Activated T-cell treated with anti-CD3 and anti-CD28 coated beads, Interleukin-2, amount 50 U/mL, for 48 hours (primary cell): ENCODE measurements around the gene MAFG.
"Not testable (repeated sequence)": the region's sequence is repeated elsewhere in the genome, so short reads cannot be mapped to it uniquely, and the experiment has no call there.

Experiments
- DNase-seq, 2 experiments: peaks; one replicate each; pipeline ENCODE4 v3.0.0-alpha.2; 2020

Gene MAFG

DNA sequence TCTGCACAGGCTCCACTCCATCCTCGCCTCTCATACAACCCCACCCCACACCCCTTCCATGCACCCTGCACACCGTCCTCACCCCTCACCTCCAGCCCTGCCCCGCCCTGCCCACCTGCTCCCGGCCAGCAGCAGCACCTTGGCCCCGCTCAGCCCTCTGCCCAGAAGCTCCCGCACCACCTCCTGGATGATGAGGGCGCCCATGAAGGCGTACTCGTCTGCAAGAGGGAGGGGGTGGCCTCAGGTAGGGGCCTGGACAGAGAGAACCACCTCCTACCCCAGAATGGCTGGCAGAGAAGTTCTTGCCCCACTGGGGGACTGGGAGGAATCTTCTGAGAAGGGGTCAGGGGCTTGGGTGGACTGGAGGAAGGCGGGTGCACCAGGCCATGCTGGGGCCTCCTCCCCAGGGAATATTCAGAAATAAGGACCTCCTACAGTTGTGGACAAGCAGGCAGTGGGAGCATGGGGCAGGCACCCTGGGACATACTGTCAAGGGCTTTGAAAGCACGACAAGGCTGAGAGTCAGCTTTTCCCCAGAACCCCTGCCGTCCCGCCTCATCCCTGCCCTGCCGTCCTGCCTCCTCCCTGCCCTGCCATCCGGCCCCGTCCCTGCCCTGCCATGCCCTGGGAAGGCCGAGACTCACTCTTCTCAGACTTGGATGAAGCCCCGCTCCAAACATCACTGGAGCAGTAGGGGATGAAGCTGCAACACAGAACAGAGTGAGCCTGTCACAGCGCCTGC lies 30.3 kb upstream of the MAFG start:
- no peak for DNase-seq

DNA sequence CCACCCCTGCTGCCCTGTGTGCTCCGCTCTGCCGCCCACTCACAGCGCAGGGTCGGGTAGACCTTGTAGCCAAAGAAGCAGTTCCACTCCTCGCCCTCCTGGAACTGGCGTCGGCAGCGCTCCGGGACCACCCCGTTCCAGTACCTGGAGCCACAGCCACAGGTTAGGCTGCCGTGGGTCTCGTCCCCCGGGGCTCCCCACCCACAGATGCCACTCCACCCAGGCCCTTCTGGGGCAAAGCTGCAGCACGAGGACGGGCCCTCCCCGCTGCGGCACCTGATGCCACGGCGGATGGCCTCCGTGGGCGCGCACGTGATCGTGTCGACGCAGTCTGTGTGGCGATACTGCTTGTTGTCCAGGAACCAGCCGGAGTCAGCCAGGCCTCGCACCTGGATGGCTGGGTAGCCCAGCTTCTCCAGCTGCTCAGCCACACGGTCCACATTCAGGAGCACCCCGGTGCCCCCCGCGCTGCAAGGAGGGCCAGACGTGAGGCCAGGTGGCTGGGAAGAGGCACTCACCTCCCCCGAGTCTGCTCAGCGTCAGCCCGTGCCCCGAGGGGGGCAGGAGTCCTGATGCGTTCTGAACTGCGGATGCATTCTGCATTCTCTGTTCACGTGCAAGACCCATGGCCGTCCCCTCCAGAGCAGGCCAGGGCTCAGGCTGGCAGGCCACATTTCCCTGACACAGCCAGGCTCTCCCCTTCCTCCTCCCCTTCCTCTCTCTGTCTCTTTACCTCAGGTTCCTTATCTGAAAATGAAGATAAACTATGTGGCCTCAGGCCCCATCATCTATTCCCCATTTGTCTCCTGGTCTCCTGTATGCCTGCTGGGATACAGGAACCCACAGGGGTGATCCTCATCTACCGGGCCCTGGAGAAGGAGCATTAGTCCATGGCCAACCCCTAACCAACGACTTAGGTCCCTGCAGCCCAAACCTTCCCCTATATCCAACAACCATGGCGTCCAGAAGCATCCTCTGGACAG lies 29.4 kb upstream of the MAFG start:
- DNase-seq: no peak

DNA sequence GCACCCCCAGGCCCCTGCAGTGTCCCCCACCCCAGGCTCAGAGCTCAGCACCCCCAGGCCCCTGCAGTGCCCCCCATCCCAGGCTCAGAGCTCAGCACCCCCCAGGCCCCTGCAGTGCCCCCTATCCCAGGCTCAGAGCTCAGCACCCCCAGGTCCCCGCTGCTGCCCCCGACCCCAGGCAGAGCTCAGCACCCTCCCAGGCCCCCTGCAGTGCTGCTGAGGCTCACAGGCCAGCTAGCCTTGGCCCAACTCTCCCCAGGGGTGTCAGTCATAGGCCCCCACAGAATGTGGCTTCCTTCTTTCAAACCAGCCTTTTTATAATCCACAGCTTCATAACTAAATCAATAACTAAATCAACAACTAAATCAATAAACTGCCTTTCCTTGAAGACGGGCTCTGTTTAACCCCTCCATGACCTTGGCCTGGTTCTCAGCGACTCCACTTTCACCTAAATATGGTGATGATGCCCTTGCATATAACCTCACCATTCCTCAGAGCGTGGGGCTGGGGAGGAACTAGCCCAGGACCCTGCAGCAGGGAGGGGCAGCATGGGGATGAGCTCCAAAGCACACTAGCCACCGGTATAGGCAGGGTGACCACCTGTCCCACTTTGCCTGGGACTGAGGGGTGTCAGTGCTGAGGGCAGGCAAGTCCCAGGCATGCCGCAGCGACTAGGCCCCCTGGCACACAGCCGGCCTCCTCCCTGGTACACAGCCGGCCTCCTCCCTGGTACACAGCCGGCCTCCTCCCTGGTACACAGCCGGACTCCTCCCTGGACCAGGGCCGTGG lies 28.4 kb upstream of the MAFG start:
- DNase-seq: no peak

DNA sequence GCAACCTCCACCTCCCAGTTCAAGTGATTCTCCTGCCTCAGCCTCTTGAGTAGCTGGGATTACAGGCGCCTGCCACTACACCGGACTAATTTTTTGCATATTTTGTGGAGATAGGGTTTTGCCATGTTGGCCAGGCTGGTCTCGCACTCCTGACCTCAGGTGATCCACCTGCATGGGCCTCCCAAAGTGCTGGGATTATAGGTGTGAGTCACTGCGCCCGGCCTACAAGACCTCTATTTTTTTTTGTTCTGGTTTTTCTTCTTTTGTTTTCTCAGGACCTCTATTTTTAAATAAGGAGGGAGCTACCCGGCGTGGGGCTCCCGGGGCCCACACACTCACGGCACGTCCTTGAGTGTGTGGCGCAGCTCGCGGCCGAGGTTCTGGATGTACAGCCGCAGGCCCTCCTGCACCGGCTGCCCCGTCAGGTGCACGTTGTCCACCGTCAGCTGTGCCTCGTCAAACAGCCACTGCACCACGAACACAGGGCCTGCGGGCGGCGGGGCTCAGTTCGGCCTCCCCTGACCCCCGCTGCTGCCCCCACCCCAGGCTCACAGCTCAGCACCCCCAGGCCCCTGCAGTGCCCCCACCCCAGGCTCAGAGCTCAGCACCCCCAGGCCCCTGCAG lies 27.6 kb upstream of the MAFG start:
- no peak for DNase-seq

DNA sequence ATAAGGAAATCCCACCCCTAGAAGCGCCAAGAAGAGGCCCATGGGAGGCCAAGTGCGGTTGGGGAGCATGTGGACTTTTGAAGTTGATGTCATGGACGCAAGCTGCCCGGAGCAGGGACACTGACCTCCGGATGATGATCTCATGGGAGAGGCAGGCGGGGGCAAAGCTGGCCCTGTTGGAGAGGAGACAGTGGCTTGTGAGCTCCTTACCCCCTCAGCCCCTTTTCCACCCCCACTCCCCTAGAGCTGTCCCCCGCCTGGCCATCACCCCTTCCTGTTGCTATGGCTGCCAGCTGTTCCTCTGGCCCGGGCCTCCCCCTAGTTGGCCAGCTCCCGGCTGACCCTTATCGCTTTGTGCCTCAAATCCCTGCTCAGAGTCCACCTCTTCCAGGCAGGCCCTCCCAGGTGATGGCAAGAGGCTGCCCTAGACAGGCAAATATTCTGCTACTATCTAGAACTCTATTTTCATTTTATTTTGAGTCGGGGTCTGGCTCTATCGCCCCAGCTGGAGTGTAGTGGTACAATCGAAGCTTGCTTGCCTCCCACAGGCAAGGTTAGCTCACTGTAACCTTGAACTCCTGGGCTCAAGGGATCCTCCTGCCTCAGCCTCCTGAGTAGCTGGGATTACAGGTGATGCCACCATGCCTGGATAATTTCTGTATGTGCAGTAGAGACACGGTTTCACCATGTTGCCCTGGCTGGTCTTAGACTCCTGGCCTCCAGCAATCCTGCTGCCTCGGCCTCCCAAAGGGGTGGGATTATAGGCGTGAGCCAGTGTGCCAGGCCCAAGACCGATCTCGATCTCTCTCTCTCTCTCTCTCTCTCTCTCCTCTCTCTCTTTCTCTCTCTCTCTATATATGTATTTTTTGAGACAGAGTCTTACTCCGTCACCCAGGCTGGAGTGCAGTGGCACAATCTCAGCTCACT lies 26.9 kb upstream of the MAFG start:
- no peak for DNase-seq

DNA sequence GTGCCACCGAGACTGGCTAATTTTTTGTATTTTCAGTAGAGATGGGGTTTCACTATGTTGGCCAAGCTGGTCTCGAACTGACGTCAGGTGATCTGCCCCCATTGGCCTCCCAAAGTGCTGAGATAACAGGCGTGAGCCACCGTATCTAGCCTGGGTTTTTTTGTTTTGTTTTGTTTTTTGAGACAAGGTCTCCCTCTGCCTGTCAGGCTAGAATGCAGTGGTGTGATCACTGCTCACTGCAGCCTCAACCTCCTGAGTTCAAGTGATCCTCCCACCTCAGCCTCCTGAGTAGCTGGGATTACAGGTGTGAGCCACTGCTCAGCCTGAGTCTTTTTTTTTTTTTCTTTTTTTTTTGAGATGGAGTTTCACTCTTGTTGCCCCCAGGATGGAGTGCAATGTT lies 25.9 kb upstream of the MAFG start:
- DNase-seq: not testable (repeated sequence)

DNA sequence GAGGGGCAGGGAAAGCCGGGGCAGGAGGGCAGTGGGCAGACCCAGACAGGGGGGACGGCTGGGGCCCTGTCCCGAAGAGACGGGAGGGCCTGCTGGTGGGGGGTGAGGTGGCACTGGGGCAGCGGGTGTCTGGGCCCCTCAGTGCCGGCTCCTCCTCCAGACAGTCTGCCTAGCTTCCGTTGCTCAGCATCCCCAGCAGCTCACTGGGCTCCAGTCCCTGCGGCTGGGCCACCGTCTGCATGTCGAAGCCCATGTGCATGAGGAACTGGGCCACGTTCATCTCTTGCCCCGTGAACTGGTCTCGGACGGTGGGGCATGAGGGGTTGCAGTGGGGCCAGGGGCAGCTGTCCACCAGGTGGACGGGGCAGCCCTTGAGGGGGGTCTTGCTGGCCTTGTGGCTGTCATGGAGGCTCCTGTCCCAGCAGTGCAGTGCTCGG lies 25.3 kb upstream of the MAFG start:
- DNase-seq: no peak

DNA sequence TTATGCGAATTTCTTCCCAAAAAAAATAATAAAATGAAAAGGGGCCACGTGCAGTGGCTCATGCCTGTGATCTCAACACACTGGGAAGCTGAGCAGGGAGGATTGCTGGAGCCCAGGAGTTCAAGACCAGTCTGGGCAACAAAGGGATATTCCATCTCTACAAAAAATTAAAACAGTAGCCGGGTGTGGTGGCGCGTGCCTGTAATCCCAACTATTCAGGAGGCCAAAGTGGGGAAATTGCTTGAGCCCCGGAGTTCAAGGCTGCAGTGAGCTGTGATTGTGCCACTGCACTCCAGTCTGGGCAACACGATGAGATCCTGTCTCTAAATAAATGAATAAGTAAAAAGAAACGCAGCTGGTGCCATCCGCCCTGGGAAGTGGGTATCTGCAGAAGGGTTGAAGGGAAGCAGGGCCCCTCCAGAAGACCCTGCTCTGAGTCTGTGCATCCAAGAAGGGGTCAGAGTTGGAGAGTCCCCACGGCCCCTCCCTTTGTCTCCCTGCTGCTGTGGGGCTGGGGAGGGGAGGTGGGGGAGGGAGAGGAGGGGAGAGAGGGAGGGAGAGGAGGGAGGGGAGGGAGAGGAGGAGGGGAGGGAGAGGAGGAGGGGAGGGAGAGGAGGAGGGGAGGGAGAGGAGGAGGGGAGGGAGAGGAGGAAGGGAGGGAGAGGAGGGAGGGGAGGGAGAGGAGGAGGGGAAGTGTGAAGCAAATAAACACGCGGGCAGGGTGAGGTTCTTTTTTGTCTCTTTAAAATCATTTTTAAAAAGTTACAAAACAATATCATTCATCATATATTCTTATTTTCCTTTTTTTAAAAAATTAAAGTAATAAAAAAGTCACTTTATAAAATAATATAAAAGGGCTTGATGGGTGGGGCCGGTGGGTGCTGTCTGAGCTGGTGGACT lies 24.5 kb upstream of the MAFG start:
- no peak for DNase-seq

DNA sequence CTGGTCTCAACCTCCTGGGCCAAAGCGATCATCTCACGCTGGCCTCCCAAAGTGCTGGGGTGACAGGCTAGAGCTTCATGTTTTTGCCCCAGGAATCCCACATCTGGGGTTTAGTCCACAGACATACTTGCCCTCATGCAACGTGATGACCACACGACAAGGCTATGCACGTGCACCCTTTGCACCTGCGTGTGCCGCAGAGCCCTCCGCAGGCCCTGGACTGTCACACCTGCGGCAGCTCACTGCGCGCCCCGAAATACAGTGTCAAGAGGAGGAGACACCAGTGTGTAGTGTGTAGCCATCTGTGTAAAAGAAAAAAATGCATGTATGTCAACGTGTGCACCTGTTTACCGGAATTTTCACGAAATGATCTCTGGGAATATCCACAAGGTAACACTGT lies 23.0 kb upstream of the MAFG start:
- no peak for DNase-seq

DNA sequence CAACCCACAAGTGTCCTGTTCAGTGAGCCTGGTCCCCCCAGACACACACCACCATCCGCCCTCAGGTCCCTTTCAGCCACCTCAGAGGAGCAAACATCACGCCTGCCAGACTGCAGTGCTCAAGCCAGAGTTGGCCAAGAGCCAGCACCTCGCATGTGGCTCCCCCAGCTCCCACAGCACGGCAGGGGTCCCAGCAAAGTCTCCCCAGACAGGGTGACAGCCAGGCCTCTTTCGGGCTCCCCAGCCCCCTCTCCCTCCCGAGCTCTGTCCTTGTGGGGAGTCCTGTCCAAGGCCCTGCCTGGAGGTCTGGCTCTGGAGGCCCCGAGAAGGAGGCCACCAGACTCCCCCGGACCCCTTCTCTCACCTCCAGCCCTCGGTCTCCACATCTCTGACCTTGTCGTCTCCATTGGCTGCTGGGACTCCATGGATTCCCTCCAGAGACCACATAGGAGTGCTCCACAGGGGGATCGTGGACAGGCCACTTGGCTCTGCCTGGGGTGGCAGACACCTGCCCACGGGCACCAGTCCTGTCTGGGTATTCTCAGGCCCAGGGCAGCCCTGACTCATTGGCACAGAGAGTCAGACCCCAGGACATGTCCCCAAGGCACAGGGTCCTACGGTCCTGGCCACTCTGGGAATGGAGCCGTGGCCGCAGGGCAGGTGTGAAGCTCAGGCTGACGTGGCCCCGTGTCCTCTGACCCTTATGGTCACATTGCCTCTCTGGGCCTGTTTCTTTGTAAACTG lies 21.3 kb upstream of the MAFG start:
- no peak for DNase-seq

DNA sequence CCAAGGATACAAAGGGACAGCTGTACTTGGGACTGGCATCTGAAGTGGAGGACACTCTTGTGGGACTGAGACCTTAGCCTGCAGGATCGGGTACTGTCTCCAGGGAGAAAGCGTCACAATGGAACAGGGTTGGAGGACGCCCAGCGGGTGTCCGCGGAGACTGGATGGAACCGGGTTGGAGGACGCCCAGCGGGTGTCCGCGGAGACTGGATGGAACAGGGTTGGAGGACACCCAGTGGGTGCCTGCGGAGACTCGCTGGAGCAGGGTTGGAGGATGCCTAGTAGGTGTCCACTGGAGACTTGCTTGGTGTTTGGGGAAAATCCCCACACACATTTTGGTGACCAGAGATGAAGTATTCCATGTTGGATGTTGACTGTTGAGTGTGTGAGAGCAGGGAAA lies 19.7 kb upstream of the MAFG start, which contains the start of gene MYADML2:
Gene MYADML2, minus strand, starts transcription at position 45 of the 400 bp plus-strand sequence. CDS start 5,492 bp downstream, outside the sequence.
- no peak for DNase-seq

DNA sequence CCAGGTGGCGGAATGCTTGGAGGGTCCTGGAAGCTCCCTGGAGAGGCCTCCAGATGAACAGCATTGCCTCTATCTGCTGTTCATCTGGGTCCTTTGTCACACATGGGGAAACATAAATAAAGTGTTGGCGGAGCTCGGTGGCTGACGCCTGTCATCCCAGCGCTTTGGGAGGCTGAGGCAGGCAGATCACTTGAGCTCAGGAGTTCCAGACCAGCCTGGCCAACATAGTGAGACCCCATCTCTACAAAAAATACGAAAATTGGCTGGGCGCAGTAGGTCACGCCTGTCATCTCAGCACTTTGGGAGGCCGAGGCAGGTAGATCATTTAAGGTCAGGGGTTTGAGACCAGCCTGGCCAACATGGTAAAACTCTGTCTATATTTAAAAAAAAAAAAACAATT lies 17.3 kb upstream of the MAFG start:
- DNase-seq: no peak

DNA sequence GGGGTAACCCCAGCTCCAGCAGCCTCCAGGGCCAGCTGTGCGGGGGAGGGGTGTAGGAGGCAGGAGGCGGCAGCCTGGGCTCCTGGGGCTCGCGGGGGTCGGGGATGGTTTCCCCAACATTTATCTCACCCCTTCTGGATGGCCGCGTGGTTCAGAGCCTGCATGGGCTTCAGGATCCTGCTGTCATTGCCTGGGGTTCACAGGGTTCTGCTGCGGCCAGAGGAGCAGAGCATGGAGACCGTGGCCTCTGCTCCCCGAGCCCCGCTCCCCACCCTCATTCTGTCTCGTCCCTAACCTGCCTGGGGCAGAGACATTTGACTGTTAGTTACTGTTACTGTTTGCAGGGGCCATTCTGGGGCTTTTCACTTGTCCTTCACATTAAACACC lies 14.6 kb upstream of the MAFG start:
- DNase-seq: no peak

DNA sequence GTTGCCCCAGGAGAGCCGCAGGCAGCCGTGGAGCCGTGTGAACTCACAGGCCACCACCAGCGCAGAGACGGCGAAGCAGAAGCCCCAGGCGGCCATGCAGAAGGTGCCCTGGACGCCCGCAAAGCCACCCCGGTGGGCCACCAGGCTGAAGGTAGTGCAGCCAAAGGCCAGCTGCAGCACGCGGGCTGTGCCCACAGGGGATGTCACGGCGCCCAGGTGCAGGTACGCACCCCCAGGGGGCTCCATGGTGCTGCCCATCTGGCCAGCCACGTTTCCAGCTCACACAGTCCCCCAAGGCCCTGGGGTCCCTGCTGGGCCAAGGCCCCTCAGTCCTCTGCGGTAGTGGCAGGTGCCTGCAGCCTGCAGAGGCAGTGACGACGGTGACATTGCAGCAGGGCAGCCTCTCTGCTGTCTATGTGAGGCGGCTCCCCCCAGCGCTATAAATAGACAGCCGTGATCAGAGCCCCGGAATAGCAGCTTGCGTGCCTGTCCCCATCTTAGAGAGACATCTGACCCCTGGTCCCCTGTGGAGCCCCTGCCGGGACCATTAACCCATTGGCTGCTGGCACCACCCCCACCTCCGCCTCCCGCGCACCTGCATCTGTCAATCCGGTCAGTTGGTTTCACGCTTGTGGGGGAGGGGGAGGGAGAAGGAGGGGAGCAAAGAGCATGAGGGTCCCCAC lies 14.1 kb upstream of the MAFG start:
- DNase-seq: no peak

DNA sequence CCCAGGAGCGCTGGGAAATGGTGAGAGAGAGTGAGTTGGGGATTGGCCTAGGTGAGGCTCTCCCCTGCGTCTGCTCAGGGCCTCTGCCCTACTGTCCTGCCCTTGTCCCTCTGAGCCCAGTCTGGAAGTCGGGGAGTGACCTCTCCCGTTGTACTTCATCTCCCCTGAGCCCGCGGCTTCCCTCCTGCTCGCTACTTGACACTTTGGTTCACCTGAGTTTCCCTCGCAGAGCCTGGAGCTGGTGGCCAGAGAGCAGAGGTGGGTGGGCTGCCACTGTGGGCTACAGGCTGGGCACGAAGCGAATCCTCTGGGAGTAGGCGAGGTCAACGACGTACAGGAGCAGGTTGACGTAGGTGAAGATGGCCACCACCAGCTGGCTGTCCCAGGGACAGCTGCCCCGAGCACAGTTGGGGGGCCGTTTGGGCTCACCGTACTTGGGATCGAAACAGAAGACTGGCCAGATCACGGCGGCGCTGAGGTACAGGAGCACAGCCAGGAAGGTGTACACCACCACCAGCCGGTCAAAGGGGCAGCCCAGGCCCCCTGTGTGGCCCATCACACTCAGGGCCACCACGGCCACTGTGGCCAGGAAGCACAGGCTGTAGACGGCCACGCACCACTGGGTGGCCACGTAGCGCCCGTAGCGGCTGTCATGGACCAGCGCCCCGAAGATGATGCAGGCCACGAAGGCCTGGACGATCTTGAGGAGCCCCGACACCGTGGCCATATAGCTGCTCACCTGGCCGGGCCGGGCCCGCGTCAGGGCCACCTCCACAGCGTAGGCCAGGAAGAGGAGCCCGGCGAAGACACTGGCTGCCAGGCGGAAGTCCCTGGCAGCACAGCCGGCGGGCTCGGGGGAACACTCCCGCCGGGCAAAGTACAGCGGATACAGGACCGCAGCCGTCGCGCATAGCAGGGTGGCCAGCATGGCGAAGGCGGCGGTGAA lies 13.3 kb upstream of the MAFG start:
- DNase-seq: no peak

DNA sequence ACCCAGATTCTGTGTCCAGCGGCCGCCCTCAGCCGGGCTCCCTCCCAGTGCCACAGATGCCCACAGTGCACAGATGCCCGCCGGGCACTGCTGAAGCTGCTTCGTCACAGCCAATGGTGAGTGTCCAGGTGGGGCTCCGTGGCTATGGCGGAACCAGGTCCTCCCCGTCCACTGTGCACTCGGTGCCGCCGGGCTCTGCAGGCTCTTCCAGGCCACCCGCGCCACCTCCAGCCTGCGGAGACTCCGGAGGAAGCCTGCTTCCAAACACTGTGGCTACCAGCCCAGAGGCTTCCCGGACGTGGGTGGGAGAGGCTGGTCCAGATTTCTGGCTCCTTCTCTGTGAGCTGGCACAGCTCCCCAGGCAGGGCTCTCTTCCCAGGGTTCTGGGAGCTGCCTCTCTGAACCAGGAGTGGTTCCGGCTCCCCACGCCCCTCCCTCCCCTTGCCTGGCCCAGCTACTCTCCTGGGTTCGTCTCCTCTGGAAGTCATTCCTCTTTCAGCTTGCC lies 12.4 kb upstream of the MAFG start:
- DNase-seq: no peak

DNA sequence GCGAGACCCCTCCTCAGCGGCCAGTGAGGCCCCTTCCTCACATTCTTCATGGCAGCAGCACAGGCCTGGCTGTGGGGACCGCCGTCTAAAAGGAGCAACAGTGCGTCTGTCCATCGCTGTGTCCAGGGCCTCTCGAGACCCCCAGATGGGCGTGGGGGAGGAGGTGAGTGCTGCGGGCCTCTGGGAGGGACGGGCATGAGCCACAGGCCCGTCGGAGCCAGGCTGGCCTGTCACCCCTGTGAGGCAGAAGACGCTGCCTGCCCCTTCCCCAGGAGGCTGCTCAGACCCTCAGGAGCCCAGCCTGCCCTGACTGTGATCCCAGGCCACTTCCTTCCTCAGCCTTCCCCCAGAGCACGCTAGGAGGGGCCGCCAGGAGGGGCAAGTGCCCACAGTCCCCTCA lies 11.7 kb upstream of the MAFG start:
- DNase-seq: no peak

DNA sequence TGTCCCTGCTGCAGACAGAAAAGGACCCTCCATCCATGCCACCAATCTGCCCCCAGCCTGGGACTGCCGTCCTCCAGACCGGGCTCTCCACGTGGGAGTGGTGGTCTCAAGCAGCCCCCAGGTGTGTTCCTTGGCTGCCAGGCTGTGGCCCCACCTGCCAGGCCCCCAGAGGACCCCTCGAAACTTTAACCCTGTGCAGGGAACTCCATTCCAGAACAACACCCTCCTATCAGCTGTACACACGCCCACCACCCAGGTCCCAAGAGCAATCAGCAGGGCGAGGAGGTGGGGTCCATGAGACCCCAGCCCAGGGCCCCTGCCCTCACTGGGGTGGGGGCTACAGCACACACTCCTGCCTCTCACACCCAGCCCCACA lies 8.2 kb upstream of the MAFG start:
- no peak for DNase-seq
